Globus pallidus (tissue), 1 donor: Measurements from ENCODE around the gene GAMT.

Experiments
- DNase-seq: peaks from one replicate; pipeline ENCODE4 v3.0.0-alpha.2; 2015; ENCODE audit warnings: low spot score

GAMT gene

DNA sequence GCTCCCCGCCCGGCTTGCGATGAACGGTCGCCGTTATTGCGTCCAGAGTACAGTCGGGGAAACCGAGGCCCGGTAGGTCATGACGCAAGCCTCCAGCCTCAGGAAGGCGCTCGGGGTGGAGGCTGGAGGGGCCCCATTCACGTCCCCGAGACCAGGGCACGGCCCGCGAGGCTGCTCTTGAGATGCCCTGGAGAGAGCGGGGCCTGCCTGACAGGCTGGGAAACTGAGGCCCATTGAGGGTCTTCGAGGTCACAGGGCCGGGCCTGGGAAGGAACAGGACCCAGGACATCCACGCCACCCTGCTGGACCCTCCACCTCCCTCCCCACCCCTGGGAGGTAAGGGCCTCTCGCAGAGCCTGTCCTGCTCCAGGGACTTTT is 17.3 kb downstream of the GAMT start:
- DNase-seq = no peak

- peak; percentile 91 for DNase-seq
Observed at GRCh38 chr19:1383312-1384084, 17.8 kb downstream of the GAMT start, which contains the start of gene NDUFS7. TSS of gene NDUFS7 (plus strand) at chr19:1383907. CDS start at chr19:1383927, 20 bp downstream.

- DNase-seq = no peak
Observed at GRCh38 chr19:1383017-1383311, 18.4 kb downstream of the GAMT start.

DNA sequence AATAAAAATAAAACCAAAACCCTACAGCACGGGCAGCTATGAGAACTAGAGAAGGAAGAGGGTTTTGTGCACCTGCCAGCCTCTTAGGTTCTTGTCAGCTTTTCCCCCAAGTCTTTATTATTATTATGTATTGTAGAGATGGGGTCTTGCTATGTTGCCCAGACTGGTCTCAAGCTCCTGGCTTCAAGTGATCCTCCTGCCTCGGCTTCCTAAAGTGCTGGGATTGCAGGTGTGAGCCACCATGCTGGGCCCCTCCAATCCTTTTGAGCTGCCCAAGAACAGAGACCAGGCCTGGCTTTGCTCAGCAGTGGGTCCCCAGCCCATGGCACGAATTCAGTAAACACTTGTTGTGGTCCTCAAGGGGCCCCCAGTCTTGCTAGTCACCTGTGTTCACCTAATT is 19.1 kb downstream of the GAMT start:
- no peak for DNase-seq

DNA sequence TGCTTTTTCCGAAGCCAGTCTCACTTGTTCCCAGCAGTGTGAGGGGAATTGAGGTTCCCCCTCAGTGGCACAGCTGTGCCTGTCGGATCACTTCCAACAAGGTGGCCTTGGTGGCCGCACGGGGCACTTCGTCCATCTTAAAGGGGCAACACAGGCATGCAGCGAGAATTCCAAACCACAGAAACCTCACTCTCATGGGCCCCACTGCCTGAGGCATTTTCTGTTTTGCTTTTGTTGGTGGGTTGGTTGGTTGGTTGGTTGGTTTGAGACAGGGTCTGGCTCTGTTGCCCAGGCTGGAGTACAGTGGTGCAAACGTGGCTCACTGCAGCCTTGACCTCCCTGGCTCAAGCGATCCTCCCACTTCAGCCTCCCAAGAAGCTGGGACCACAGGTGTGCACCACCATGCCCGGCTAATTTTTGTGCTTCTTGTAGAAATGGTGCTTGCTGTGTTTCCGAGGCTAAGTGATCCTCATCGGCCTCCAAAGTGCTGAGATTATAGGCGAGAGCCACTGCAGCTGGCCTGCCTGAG is 21.3 kb downstream of the GAMT start:
- no peak for DNase-seq

DNA sequence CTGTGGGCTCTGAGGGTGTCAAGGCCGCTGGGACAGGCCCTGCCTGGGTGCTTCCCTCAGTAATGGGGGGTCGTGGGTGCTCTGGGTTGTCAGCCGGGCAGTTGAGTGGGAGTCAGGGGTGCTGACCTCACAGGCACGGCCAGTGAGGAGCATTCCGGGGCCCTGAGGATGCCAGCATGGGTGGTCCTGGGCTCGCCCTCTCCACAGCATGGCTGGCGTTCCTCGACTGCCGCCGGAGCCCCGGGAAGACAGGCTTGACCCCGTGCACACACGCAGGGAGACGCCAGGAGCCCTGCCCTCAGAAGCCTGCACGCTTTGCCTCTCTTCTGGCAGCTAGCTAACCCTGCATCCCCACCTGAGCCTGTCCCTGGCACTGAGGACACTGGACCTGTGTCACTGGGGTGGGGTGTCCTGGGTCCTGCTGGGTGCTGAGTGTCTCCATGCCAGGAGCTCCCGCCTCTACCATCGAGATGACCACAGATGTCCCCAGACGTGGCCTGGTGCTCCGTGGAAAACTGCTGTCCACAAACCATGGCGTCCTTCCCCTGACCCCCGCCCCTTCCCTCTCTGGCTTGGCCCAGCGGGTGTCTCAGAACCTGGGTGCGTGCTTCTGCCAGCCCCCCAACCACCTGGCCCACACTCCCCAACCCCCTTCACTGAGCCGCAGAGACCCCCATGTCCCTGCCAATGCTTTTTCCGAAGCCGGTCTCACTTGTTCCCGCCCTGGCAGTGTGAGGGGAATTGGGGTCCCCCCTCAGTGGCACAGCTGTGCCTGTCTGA is 22.0 kb downstream of the GAMT start:
- DNase-seq = no peak

- no peak for DNase-seq
Observed at GRCh38 chr19:1377965-1378785, 23.2 kb downstream of the GAMT start.

- DNase-seq = no peak
Observed at GRCh38 chr19:1377176-1377964, 24.0 kb downstream of the GAMT start.

- no peak for DNase-seq
Observed at GRCh38 chr19:1376415-1376805, 24.9 kb downstream of the GAMT start.

GRCh38 chr19:1374250-1374577 is 27.1 kb downstream of the GAMT start:
- DNase-seq = no peak

GRCh38 chr19:1373534-1374249 is 27.6 kb downstream of the GAMT start:
- no peak for DNase-seq

DNA sequence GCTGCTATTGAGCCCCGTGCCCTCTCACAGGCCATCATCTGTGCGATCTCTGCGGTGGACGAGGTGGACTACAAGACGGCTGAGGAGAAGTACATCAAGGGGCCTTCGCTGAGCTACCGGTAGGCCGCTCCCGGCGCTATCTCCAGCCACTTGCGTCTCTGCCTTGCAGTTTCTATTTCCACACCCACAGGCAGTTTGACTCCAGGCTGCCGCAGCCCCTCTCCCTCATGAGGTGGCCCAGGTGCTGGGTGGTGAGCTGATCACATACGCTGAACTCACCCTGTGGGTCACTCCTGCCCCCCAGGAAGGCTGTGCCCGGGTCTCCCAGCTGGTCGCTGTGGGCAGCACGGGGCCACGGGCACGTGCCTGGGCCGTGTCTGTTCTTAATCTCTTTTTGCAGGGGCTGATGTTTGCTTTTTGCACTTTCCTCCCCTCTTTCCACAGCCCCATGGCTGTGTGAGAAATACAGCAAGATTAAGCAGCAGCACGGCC is 28.3 kb downstream of the GAMT start:
- DNase-seq = no peak

DNA sequence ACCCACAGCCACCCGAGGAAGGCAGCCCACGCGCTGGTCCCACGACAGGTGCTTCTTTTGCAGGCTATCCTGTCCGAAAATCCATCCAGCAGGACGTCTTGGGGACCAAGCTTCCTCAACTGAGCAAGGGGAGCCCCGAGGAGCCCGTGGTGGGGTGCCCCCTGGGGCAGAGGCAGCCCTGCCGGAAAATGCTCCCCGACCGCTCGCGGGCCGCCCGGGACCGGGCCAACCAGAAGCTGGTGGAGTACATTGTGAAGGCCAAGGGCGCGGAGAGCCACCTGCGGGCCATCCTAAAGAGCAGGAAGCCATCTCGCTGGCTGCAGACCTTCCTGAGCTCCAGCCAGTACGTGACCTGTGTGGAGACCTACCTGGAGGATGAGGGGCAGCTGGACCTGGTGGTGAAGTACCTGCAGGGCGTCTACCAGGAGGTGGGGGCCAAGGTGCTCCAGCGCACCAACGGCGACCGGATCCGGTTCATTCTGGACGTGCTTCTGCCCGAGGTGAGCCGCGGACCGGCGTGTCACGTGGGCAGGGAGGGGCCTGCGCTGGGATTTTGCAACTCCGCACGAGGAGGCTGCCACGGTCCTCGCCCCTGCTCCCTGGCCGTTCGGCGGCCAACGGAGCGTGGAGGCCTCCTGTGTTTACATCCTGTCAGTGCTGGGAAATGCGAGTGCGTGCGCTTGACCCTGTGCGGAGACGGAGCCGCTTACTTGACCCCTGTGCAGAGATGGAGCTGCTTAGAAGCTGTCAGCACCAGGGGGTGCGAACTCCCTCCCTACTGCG is 30.6 kb downstream of the GAMT start:
- DNase-seq = no peak

- no peak for DNase-seq
Observed at GRCh38 chr19:1369214-1369805, 32.0 kb downstream of the GAMT start.

- DNase-seq = no peak
Observed at GRCh38 chr19:1366899-1367870, 34.2 kb downstream of the GAMT start.

GRCh38 chr19:1366296-1366695 is 35.0 kb downstream of the GAMT start:
- no peak for DNase-seq

DNA sequence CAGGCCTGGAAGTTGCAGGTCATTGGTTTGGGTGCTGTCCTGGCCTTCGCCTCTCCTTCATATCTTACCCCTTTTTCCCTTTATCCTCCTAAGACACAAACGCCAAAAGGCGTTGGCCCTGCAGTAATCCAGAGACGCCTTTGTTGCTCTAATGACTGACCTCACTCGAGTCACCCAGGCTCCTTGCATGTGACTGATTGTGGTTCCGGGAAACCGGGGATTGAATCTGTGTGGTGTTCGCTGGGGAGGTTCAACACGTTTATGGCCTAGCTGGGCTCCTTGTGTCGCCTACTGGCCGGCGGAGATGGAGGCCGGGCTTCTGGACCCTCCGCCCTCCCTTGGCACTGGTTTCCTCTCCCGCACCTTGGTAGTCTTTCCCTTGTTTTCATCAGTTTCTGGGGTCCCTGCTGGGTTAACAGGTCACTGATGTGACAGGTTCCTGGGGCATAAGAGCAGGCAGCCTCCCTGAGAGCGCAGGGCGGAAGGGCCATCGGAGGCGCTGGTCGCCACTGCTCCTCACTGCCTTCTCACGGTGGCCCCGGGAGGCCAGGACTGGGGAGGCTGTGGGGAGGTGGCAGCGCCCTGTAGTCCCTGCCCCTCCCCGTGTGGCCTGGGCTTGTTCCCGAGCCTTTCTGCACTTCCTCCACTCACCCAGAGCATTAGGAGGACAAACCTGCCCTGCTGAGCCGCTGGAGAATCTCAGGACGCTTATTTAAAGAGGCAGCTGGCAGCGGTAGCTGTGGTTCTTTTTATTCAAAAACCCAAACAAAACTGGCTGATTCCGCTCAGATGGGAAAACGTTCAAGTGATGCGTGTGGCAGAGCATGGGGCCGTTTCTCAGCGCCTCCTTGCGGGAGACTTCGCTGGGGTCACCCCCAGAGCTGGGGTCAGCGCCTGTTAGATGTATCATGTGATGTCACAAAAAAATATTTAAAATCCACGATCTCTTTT is 35.7 kb downstream of the GAMT start:
- DNase-seq = no peak
